Epithelial cell of esophagus (primary cell): Measurements from ENCODE around the gene SLAMF1.
"Not testable (repeated sequence)": the region's sequence is repeated elsewhere in the genome, so short reads cannot be mapped to it uniquely, and the experiment has no call there.

ENCODE experiments used
- DNase-seq: peaks from one replicate; pipeline ENCODE4 v3.0.0; 2010; ENCODE audit warnings: low read depth
- H3K4me3 ChIP-seq: 2 replicates; pipeline ENCODE4 v1.5.1; 2011; ENCODE audit warnings: mild to moderate bottlenecking, low read length, control low read depth
- TF ChIP-seq, protein P1 (sequence below): IDR thresholded peaks from 2 replicates; pipeline ENCODE4 v1.5.1; 2011; ENCODE audit warnings: low read depth, mild to moderate bottlenecking, low read length, control low read depth, inconsistent platforms; ENCODE audit not compliant: insufficient read depth; ENCODE audit errors: missing control alignments

The SLAMF1 gene

GRCh38 chr1:160567858-160568682 is 78.8 kb downstream of the SLAMF1 start:
- TF ChIP-seq, protein P1, sequence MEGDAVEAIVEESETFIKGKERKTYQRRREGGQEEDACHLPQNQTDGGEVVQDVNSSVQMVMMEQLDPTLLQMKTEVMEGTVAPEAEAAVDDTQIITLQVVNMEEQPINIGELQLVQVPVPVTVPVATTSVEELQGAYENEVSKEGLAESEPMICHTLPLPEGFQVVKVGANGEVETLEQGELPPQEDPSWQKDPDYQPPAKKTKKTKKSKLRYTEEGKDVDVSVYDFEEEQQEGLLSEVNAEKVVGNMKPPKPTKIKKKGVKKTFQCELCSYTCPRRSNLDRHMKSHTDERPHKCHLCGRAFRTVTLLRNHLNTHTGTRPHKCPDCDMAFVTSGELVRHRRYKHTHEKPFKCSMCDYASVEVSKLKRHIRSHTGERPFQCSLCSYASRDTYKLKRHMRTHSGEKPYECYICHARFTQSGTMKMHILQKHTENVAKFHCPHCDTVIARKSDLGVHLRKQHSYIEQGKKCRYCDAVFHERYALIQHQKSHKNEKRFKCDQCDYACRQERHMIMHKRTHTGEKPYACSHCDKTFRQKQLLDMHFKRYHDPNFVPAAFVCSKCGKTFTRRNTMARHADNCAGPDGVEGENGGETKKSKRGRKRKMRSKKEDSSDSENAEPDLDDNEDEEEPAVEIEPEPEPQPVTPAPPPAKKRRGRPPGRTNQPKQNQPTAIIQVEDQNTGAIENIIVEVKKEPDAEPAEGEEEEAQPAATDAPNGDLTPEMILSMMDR: no peak
- DNase-seq: no peak
- H3K4me3 ChIP-seq: no peak overlapping the region

- no peak overlapping the region for H3K4me3 ChIP-seq
- TF ChIP-seq, protein P1: no peak
- DNase-seq: no peak
Measured at GRCh38 chr1:160567341-160567740, 79.5 kb downstream of the SLAMF1 start.

GRCh38 chr1:160565564-160565963 is 81.3 kb downstream of the SLAMF1 start:
- TF ChIP-seq, protein P1: no peak
- no peak overlapping the region for H3K4me3 ChIP-seq
- no peak for DNase-seq

DNA sequence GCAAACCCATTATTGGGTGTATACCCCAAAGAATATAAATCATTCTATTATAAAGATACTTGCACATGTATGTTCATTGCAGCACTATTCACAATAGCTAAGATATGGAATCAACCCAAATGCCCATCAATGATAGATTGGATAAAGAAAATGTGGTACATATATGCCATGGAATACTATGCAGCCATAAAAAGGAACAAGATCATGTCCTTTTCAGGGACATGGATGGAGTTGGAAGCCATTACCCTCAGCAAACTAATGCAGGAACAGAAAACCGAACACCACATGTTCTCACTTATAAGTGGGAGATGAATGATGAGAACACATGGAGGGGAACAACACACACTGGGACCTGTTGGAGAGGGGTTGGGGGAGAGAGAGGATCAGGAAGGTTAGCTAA is 83.6 kb downstream of the SLAMF1 start:
- not testable (repeated sequence) for H3K4me3 ChIP-seq, DNase-seq

DNA sequence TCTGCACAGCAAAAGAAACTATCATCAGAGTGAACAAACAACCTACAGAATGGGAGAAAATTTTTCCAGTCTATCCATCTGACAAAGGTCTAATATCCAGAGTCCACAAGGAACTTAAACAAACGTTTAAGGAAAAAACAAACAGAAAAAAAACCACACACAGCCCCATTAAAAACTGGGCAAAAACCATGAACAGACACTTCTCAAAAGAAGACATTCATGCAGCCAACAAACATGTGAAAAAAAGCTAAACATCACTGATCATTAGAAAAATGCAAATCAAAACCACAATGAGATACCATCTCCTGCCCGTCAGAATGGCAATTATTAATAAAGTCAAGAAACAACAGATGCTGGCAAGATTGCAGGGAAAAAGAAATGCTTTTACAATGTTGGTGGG is 84.1 kb downstream of the SLAMF1 start:
- DNase-seq, H3K4me3 ChIP-seq: not testable (repeated sequence)

GRCh38 chr1:160560806-160561205 is 86.0 kb downstream of the SLAMF1 start:
- TF ChIP-seq, protein P1: no peak

DNA sequence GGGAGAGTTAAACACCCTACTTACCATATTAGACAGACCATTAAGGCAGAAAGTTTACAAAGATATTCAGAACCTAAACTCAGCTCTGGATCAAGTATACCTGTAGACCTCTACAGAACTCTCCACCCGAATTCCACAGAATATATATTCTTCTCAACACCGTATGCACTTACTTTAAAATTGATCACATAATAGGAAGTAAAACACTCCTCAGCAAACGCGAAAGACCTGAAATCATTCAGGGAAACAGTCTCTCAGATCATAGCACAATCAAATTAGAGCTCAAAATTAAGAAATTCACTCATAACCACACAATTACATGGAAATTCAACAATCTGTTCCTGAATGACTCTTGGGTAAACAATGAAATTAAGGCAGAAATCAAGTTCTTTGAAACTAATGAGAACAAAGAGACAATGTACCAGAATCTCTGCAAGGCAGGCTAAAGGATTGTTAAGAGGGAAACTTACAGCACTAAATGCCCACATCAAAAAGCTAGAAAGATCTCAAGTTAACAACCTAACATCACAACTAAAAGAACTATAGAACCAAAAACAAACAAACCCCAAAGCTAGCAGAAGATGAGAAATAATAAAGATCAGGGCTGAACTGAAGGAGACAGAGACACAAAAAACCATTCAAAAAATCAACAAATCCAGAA is 86.7 kb downstream of the SLAMF1 start:
- no peak overlapping the region for H3K4me3 ChIP-seq
- no peak for DNase-seq
- TF ChIP-seq, protein P1: no peak

More at GRCh38 chr1:160560806-160561205, 86.0 kb downstream of the SLAMF1 start:
- H3K4me3 ChIP-seq: no peak overlapping the region
- no peak for DNase-seq

DNA sequence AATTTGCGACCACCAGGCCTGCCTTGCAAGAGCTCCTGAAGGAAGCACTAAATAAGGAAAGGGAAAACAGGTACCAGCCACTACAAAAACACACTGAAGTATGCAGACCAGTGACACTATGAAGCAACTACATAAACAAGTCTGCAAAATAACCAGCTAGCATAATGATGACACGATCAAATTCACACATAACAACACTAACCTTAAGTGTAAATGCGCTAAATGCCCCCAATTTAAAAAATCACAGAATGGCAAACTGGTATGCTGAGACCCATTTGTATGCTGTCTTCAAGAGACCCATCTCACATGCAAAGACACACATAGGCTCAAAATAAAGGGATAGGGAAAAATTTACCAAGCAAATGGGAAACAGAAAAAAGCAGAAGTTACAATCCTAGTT is 87.4 kb downstream of the SLAMF1 start:
- not testable (repeated sequence) for DNase-seq, H3K4me3 ChIP-seq
